GM18507 (cell line): ENCODE data around the gene GFM2.
A peak's percentile ranks its signal among the peaks of the same experiment; 100 is the strongest.
"Not testable (repeated sequence)": the region's sequence is repeated elsewhere in the genome, so short reads cannot be mapped to it uniquely, and the experiment has no call there.

Experiments
- DNase-seq: peaks from one replicate; pipeline ENCODE4 v3.0.0; 2011; ENCODE audit warnings: low read depth; ENCODE audit not compliant: insufficient read length; ENCODE audit errors: extremely low spot score
- FAIRE-seq: peaks from 2 replicates; lab custom pipeline; 2011; peaks lifted over from hg19 to GRCh38; lab: Jason Lieb, UNC

GFM2 gene

GRCh38 chr5:74736759-74737158, 30.2 kb downstream of the GFM2 start:
- FAIRE-seq: no peak

DNA sequence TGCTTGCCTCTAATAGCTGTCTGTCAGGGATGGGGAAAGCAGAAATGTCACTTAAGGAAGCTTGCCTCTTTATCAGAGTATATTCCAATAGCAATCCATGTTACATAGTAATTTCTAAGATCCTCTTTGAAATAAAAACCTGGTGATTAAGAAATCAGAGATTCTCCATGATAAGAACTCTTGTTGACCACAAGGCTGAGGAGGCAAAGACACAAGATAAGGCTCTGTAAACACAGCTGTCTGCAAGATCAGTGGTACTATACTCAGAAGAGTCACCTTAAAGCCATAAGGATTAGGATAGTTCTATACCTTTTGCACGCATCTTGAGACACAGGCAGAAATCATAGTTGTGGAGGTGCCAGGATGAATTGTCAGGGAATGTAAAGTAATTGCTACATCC, 41.6 kb downstream of the GFM2 start:
- FAIRE-seq (no peak), DNase-seq (no peak)

More at GRCh38 chr5:74736759-74737158, 30.2 kb downstream of the GFM2 start:
- DNase-seq: no peak

DNA sequence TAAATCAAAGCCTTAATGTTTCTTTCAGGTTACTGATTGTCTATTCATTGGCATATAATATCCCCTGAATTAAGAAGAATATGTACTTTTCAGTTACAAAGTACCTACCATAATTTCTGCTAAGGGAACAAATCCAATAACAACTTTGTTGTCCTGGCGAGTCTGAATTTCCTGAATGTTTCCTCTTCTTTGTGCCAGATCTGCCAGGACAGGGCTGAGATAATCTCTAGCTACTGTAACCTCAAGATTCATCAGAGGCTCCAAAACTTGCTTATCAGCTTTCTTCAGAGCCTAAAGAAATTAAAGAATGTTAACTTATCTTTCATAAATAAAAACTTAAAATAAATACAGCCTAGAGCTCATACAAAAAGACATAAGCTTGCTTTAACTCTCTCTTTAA, 44.6 kb downstream of the GFM2 start:
- DNase-seq (no peak), FAIRE-seq (no peak)

DNA sequence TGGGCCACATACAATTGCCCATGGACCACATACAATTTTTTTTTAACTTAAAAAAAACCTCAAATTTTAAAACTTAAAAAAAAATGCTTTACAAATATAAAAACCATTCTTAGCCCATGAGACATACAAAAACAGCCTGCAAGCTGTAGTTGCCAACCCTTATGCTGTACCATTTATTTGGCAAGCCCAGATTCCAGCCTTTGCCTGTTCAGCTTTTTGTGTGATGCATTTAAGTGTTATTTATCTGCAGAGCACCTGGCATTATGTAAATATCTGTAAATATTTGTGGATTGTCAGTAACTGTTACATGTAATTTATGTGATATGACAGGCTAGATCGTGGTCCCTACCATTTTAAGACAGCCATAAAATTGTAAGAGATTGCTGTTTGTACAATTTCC, 49.3 kb downstream of the GFM2 start:
- DNase-seq (no peak), FAIRE-seq (no peak)

- no peak for DNase-seq
- FAIRE-seq: no peak
These were observed 73.7 kb downstream of the GFM2 start for GRCh38 chr5:74693191-74693590.

DNA sequence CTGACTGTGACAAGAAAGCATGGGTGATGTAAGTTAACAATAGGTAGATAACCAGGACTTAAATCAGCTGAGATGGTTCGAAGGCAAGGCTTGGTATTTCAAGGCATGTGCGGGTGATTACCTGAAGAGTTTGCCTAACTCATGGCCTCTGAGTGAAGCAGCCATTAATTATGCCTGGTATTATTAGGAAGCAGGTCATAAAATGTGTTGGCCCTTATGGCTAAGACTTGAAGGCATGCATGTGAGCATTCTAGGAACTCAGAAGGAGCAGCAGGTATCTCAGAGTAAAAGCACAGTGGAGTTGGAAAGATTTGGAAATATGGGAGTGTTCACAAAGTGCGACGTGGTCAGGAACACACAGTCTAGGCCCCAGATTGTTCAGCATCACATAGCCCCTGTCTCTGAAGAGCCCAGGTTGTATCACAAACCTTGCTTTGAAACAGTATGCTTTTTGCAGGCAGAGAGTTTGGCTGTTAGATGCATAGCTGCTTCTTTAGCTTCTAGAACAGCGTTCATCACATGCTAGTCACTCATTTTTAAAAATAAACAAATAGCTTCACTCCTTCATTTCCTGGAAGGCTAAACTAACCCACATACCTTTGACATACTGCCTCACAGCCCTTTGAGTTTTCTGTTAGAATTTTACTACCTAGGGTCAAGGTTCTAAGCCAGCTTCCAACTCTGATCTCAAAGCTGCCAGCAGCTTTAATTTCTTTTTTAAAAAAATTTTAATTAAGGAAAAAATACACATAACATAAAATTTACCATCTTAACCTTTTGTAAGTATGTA, 79.8 kb downstream of the GFM2 start:
- DNase-seq (no peak), FAIRE-seq (no peak)

DNA sequence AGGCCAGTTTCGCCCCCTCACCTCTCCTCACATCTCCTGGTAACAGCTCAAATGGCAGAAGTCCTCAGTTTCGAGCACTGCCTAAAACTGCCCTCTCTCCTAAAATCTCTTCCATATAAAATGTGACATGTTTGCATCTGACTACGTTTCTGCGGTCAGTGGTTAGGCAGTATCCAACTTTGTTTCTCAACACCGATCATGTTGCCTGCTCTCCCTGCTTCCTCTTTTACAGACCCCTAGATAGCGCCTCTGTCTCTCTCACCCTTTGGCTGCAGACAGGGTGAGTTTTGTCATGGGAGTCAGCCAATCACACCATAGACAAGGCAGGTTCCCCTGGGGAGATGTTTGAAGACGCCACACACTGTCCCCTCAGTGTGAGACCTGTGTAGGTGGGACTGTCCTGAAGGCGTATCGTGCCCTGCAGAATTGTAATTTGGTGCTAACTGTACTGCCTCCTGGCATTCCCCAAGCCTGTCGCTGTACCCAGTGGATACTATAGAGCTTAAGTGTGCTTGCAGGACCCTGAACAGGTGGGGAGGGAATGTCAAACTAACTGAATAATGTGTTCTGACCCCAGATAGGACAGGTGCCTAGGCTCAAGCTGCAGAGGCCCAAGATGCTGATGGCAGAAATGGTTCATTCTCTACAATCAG, 80.8 kb downstream of the GFM2 start:
- DNase-seq: no peak
- FAIRE-seq: peak; percentile 76

- FAIRE-seq (peak; percentile 73), DNase-seq (peak; percentile 54)
These were observed 81.7 kb downstream of the GFM2 start, which contains the start of gene HEXB for GRCh38 chr5:74684900-74685851. HEXB (plus strand) TSS chr5:74685233; CDS start chr5:74685261, 28 bp downstream.

DNA sequence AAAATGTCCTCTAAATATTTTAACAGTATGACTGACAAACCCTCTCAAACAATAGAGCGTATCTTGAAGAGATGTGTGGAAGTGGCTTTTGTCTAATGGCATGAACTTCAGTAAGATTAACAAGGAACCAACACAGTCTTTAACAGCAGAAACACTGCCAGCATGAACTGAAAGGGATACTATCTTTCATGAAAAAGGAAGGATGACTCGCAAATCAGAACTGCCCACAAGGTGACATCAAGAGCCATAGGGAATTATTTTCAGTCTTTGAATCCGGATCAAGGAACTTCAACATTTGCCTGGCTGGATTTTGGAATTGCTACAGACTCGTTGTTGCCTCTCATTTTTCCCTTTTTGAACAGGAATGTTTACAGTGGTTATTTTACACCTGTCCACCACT, 87.0 kb downstream of the GFM2 start:
- DNase-seq: no peak
- no peak for FAIRE-seq

- not testable (repeated sequence) for DNase-seq, FAIRE-seq
These were observed 87.6 kb downstream of the GFM2 start for GRCh38 chr5:74679300-74679699.

DNA sequence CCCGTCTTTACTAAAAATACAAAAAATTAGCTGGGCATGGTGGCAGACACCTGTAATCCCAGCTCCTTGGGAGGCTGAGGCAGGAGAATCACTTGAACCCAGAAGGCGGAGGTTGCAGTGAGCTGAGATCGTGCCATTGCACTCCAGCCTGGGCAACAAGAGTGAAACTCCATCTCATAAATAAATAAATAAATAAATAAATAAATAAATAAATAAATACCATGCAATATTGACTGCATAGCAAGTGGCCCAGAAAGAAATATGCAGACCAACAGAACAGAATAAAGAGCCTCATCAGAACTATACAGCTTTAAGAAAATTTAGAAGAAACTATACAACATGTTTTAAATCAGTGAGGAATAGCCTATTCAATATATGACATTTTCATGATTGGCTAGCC, 88.8 kb downstream of the GFM2 start:
- not testable (repeated sequence) for FAIRE-seq, DNase-seq

- not testable (repeated sequence) for FAIRE-seq, DNase-seq
These were observed 90.5 kb downstream of the GFM2 start for GRCh38 chr5:74676466-74676865.

DNA sequence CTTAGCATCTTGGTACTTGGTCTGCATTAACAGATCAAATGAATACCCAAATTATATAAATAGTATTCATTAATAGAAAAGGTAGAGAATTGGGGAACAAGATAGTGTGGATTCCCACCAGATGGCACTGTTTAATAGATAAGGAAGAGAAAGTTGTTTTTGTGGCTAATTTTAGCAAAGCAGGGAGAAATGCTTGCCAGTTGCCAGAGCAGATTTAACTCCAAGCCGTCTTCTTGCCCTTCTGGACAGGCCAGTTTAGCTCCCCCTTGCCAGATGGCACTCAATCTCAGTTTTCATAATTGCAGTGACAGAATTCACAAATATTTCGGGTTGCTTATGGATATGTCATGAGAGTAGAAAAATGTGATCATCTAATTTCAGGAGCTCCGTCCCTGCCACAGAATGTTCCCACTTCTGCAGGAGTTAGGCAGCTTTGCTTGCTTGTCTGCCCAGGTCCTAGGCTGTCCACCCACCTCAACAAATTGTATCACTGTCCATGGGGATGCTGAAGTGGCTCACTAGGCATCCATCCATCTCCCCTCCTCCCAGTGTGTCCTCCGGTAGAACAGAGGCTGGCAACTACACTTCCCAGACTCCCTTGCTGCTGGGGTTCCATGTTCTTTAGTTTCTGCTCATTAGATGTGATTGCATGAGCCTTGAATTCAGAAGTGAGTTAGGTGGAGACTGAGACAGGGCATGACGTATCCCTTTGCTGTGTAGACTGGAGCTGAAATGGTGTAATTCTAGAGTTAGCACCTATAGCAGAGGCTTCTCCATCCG, 93.7 kb downstream of the GFM2 start:
- FAIRE-seq (no peak), DNase-seq (no peak)

DNA sequence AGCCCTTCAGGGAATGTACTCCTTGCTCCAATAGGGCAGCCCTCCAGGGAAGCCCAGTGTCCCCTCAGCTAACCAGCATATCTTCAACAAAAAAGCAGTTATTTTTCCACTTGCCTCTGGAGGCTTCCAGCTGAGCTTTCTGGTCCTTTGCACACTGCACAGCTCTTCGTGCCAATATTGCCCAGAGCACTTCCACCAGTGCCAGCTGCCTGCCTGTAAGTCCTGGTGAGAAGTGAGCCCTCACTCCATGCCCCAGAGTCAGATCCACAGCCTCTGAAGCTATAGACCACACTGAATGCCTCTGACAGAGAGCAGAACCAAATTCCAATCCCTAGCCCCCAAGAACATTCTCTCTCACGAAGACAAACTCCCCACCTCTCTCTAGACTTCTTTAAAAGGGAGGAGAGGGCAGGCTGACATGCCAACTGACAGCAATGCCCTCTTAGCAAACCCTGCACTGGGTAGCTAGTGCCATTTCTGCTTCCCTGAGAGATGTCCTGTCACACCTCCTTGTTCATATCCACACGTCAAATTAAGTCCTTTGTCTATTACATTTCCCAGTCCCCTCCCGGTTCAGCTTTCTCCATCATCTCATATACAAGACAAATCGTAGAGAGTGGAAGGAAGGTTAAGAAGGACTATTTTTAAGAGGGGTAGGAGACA, 94.6 kb downstream of the GFM2 start:
- DNase-seq (no peak), FAIRE-seq (no peak)
